Stimulated activated CD4-positive, alpha-beta T cell treated with anti-CD3 and anti-CD28 coated beads, Interleukin-15, amount 100 ng/mL, for 24 hours (primary cell): ENCODE measurements around the gene CYB561.

Experiments
- DNase-seq: peaks from one replicate; pipeline ENCODE4 v3.0.0-alpha.2; 2020

CYB561 gene

DNA sequence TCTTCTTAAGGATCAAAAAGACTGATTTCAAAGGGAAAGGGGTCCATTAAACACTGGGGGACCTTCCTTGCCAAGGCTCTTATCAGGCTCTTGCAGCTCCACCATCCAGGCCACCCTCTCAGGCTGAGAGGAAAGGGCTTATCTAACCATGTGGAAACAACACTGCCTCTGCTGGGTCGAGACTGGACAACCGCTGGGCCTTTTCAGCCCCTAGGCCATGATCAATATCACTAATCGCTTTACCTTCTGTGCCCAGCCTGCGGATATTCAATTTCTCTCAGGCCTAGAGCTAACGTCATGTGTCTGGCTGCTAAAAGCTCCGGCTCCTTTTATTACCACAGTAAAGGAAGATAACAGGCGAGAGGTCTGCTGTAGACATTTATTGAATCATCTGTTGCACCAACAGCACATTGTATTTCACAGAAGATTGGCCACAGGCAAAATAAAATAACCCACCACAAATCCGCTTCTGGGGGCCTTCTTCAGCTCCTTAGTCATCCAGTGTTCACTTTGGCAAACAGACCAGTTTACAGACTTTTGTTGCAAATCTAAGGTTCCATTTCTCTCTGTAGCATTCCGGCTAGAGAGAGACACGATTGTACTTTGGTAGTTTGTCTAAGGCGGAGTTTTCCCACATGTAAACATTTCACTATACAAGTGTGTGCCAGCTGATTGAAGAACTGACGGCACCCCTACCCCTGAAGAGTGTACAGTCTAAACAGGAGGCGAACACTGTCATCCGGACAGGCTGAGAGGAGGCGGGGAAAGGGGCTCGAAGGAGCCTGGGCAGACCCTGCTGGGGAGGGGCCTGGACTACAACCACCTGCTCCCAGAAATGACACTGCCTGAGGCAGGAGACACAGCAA is 13.9 kb downstream of the CYB561 start:
- DNase-seq, result no peak

DNA sequence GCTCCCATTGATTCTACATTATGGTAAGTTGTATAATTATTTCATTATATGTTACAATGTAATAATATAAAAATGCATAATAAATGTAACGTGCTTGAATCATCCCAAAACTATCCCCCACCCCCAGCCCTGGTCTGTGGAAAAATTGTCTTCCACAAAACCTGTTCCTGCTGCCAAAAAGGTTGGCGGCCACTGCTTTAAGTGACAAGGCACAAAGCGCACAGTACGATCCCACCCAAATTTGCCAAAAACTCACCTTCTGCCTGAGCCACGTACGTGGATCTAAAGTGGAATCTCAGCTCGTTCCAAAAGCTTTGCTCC is 14.5 kb downstream of the CYB561 start:
- no peak for DNase-seq

DNA sequence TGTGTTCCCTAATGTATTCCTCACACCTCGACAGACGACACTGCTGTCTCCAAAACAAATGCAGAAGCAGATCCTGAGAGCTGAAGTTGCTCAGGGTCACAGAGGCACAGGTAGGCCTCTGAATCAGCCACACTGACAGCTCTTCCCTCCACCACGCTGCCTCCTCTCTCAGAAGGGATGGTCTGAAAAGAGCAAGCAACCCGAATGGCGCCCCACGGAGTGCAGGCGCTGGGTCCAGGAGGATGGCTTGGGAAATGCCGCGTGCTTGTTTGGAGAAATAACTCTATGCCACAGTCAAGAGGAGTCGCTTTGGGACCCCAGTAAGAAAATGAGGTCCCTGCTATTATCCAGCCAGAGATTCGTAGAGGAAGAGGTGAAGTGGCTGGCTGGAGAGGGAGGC is 15.9 kb downstream of the CYB561 start:
- no peak for DNase-seq

DNA sequence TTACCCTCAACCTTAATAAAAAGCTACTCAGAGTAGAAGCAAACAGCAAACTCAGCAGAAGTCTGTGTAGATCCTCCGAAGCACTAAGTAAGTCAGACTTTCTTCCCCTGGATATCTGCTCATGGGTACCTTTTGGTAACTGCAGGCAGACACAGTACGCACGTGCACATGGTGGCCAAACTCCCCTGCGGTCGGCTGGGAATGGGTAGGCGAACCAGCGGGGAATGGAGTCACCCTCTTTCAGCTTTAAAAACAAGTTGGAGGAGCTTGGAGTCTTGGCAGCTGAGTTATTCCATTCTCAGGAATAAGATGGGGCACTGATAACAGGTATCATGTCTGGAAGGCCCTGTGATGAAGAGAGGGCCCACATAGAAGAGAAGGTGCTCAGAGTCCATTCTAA is 16.3 kb downstream of the CYB561 start:
- DNase-seq, result no peak

DNA sequence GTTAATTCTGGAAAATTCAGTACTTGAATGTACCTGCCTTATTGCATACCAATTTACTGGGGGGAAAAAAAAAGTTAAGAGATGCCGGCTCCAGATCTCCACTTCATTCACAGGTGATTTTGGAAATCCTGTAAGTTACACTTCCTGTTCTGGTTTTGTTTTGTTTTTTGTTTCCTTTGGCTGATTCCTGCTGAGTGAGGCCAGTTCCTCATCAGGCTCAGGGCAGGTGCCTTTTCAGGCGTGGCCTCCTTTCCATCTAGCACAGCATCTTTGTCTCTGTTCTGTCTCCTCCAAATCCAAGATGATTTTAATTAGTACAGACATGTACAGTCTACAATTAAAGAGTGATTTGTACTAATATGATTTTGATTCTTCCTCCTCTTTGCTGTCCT is 19.2 kb downstream of the CYB561 start:
- no peak for DNase-seq

DNA sequence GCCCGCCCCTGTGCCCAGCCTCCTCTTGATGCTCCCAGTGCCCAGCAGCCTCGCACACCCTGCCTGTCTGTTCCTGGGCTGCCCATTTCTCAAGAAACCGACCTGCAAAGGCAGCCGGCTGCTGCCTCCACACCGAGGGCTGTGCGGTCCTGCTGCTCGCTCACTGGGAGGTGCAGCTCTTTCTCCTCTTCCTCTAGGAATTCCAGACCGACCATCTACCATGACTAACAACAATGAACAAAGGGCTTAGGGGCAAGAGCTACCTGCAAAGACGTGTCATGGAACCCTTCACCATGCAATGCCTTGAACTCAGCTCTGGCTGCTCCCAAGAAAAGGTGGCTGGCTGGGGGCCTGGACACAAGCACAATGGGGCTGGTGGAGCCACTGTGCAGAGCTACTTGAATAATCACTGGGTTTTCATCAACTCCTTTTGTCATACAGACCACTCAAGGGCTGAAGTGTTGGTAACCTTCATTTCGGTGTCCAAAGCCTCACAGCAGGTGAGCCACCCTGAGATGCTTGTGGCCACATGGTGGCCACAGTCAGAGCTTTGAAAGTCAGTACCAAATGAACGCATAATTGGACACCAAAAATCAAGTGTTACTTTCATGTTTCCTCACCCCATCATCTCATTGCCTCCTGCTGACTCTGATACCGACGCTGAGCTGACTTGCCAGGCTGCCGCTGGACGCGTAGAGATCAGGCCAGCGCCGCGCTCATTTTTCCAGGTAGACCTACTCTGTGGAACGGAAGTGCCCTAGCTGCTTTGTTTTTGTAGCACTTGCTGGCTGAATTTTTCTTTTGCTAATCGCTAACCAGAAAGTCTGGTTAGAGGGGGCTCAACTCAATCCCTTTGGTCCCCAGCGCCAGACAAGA is 19.8 kb downstream of the CYB561 start:
- DNase-seq, result no peak

DNA sequence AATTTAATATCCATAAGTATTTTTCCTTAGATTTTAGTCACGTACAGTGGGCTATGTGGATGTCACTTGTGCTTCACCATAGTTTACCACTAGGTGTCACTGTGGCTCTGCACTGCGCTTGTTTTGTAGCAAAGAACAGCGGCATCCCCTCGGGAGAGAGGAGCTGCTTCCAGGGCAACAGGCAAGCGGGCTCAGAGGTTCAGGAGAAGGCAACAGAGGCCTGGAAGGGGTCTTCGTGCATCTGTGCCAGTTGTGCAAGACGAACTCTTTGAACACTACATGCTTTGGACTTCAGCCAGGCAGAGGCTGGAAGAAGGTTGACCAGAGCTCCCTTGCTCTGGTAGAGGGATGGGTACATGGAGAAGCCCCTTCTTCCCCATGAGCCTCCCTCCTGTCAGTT is 20.6 kb downstream of the CYB561 start:
- peak; percentile 77 for DNase-seq

DNA sequence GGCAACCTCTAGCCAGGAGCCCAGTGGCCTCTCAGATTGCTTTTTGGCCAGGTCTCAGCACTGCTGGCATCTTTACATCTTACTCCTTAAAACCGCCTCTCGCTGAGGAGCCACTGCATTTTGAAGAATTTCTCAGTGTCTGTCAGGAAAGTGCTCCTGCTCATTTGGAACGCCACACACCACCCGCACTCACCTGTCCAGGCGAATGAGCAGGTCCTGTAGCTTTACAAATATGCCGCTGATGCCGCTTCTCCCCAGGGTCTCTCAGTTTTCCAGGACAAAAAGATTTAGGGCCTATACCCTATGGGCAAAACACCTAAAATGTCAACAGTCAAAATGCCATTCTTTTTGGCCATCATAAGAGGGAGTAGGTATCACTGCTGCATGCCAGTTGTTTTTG is 22.1 kb downstream of the CYB561 start:
- no peak for DNase-seq

DNA sequence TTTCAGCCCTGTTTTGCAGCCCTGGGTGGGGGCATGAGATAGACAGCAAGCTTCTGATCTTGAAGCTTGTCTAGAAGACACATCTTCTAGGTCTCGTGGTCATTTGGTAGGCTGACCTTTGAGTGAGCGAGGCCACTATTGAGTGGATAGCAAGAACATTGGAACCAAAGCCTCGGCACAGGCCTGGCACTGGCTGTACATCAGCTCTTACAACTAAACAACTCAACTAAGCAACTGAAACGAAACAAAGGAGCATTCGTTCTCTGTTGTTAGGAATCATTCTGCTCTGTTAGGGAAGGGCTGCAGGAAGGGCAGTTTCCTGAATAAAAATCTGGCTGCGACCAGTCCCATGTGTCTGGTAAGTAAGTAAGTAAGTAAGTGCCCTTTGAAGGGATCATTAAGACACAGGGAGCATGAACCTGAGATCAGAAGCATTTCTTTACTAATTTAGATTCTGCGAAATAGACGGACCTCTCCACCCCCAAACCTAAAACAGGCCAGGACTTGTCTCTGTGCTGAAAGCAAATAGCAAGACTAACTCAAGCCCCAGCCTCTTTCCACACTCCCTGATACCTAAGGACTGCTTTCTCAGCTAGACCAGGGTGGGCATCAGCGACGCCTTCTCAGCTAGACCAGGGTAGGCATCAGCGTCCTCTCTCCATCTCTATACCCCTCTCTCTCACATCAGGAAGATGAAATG is 22.7 kb downstream of the CYB561 start:
- no peak for DNase-seq

DNA sequence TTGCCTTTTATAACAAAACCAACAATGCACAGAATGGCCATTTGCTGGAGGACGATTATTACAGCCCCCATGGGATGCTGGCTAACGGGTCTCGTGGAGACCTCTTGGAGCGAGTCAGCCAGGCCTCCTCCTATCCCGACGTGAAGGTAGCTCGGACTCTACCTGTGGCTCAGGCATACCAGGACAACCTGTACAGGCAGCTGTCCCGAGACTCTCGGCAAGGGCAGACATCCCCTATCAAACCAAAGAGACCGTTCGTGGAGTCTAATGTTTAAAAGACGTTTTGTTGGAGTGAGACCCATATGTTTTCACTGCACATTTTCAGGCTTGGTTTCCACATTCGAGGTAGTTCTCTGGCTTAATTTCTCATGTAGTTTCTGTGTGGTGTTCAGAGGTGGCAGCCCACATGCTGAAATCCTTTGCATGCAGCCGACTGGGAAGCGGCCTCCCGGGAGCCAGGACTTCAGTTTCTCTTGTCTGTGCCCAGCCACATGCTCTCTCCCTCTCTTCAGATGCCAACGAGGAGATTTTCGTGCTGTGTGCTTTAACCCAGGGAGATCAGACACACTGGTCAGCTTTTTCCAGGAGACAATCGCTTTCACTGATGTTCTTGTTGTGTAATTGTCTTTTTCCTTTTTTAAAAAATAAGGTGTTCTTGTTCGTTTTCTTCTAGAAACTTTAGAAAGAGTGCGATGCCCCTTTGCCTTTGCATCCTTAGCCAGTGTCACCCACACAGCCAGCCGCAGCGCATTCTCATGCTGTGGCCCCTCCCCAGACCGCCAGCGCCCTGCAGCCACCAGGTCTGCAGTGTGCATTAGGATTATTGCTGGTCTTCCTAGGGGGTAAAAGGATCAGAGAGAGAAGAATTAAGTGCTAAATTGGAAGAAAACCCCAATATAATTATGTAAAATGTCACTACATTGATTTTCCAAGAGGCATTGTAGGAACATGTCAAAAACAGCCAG is 24.1 kb downstream of the CYB561 start:
- DNase-seq, result no peak

DNA sequence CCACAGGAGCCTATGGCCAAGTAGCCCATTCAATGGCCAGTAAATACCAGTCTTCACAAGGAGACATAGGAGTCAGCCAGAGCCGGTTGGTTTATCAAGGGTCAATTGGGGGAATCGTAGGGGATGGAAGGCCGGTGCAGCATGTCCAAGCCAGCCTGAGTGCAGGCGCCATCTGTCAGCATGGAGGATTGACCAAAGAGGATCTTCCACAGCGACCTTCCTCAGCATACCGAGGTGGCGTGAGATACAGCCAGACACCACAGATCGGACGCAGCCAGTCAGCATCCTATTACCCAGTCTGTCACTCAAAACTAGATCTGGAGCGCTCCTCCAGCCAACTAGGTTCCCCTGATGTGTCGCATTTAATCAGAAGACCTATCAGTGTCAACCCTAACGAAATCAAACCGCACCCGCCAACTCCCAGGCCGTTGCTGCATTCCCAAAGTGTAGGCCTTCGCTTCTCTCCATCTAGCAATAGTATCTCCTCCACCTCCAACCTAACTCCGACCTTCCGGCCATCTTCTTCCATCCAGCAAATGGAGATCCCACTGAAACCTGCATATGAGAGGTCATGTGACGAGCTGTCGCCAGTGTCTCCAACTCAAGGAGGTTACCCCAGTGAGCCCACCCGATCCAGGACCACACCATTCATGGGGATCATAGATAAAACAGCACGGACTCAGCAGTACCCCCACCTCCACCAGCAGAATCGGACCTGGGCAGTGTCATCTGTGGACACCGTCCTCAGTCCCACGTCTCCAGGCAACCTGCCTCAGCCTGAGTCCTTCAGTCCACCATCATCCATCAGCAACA is 25.0 kb downstream of the CYB561 start:
- DNase-seq, result no peak

DNA sequence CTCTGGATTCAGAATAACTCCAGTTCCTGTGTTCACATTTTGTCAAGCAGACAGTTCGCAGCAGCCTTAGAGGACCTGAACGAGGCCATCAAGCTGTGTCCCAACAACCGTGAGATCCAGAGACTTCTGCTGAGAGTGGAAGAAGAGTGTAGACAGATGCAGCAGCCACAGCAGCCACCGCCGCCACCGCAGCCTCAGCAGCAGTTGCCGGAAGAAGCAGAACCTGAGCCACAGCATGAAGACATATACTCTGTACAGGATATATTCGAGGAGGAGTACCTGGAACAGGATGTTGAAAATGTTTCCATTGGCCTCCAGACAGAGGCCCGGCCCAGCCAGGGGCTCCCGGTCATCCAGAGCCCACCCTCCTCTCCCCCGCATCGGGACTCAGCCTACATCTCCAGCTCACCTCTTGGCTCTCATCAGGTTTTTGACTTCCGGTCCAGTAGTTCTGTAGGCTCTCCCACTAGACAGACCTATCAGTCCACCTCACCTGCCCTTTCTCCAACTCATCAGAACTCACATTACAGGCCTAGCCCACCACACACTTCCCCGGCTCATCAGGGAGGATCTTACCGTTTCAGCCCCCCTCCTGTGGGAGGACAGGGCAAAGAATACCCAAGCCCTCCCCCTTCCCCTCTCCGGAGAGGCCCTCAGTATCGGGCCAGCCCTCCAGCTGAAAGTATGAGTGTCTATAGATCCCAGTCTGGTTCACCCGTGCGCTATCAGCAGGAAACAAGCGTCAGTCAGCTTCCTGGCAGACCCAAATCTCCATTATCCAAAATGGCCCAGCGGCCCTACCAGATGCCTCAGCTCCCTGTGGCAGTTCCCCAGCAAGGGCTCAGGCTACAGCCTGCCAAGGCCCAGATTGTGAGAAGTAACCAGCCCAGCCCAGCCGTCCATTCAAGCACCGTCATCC is 25.9 kb downstream of the CYB561 start:
- peak; percentile 42 for DNase-seq

DNA sequence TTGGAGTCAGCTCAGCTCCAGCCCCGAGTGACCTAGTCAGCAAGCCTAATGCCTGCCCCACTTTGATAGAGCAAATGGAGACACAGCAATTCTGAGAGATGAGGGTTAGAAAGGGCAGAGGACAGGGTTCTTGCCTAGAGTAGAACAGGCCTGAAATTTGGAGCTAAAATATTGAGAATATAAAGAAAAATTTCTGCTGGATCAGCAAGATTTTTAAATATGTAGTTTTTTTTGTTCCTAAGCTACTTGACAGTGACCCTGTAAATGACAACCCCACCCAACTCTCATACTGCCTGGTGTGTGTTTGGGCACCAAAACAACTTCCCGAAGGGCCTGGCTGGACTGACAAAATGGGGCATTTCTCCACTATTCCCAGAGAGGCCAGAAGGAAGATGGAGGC is 26.7 kb downstream of the CYB561 start:
- DNase-seq, result no peak

DNA sequence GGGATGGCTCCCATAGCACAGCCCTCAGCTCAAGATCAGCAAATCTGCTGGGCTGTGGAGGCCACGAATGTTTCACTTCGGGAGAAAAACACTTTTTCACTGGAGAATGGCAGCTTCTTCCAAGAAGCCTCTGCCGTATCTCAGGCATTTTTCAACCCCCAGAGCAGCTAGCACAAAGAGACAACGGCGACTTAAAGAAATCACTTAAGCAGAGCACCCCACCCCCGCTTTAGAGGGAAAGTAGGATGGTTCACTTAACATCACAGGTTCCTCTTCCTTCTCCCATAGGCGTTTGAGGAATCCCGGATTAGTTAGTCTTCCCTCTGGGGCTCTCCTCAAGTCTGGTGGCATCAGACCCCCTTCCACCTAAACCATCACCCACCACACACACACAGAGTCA is 27.6 kb downstream of the CYB561 start:
- no peak for DNase-seq

DNA sequence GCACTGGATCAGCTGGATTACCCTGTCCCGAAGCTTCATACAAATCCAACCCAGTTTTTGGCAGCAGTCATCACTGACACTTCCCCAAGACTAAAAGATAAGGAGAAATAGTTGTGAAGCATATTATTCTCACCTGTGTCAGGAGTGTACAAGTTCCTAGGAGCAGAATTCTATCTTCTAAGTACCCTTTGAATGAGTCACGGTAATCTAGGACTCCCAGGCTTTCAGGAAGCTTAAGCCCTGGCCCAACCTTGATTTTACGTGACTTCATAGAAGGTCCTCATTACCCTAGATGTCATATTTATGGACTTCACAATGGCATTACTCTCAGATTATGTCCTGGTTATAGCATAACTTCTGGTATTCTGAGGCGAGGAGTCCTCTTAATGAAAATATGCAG is 31.9 kb downstream of the CYB561 start:
- DNase-seq, result no peak

DNA sequence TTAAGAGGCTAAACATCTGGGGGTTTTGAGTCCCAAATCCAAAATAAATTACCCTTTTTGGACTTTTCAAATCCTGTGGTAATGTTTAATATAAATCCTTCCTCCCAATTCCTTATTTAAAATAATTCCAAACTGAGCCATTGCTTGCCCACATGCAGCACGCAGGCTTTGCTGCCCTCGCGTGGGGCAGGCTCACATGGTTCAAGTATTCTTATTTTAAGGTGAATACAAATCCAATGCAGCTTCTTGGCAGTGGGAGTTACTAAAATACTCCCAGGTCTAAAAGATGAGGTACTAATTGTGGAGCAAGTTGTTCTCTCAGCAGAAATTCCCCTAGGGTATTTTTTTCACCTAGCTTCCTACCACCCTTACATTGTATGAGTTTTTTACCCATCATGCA is 33.0 kb downstream of the CYB561 start:
- DNase-seq, result no peak

DNA sequence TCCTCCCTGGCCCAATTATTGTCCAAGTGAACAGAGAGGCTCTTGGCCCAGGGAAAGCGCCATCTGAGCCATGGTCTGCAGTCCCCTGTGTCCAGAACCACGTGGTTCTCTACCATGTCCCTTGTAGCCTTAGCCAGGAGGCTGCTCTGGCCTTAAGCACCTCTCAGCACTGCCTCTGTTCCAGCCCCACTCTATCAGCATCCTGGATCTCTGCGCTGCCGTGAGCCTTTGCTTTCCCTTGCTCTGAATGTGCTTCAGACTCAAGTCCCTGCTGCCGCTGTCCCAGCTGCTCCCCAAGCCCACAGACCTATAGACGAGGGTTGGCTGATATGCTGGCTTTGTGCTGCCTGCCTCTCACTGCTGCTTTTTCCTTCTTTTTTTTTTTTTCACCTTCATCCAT is 33.9 kb downstream of the CYB561 start:
- DNase-seq, result no peak

DNA sequence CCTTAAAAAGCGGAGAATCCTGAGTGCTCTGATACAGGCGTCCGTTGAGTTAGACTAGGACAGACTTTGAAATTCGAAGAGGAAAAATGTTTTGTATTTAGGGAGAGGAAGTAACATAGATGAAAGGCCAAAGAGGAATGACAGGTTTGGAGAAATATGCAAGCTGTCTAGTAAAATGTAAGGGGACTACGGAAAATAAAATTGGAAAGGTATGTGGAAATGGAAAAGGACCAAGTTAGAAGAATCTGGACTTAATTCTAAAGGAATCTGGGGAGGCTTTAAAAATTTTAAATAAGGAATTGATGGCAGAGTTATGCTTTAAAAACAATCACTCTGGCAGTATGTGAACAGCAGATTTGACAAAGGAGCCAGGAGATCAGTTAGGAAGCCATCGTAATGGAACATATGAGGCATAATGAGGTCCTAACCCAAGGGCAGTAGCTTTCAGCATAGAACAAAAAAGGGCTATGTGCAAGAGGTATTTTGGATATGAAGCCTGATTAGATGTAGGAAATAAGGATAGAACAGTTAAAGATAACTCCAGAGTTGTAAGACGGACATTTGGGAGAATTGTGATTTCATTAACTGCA is 38.3 kb downstream of the CYB561 start:
- no peak for DNase-seq

DNA sequence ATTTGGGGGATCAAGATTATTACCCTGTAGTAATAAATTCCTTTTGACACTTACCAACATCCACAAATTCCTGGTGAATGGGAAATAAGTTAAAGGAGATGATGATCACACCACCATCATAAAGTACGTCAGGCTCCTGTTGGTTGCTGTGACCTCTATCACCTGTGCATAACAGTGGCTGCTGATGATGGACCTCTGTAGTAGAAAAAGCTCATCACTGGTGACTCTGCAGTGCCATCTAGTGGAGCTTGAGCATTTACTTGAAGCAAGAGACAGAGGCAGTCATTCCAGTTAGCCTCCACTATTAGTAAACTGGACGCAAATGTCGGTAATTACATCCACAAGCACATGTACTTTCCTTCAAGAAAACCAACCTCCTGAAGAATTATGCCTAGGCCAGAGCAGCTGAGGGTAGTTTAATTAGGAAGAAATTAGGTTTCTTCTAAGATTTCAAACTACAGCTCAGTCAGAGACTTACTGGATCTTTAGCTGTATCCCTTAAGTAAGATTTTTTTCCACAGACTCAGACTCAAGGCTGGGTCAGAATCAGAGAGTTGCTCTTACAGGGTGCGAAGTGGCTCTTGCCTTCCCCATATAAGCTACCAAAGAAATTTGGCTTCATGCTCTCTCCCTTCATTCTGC is 39.3 kb downstream of the CYB561 start:
- DNase-seq, result peak; percentile 77
